Measurements from ENCODE around the gene GRAMD2A.

GRAMD2A gene

DNA sequence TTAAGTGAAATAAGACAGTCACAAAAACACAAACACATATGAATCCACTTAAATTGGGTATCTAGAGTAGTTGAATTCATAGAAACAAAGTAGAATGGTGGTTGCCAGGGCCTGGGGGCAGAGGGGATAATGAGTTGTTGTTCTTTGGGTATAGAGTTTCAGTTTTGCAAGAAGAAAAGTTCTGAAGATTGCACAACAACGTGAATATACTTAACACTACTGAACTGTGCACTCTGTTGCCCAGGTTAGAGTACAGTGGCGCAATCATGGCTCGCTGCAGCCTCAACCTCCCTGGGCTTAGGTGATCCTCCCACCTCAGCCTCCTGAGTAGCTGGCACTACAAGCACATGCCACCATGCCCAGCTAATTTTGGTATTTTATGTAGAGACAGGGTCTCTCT is 14.9 kb downstream of the GRAMD2A start:
- Histone ChIP-seq H3K27ac (no peak overlapping the region), H3K36me3 (no peaks in the 10 kb centered on the region), H3K4me3 (no peak overlapping the region), H3K27me3 (peaks cover 0 to 22% of the 10 kb centered on the region in 2 donors), H3K4me1 (peaks cover 0 to 34% (median 20%) of the 10 kb centered on the region in 4 donors), H3K9me3 (no peaks in the 10 kb centered on the region)
- TF ChIP-seq, protein P1, sequence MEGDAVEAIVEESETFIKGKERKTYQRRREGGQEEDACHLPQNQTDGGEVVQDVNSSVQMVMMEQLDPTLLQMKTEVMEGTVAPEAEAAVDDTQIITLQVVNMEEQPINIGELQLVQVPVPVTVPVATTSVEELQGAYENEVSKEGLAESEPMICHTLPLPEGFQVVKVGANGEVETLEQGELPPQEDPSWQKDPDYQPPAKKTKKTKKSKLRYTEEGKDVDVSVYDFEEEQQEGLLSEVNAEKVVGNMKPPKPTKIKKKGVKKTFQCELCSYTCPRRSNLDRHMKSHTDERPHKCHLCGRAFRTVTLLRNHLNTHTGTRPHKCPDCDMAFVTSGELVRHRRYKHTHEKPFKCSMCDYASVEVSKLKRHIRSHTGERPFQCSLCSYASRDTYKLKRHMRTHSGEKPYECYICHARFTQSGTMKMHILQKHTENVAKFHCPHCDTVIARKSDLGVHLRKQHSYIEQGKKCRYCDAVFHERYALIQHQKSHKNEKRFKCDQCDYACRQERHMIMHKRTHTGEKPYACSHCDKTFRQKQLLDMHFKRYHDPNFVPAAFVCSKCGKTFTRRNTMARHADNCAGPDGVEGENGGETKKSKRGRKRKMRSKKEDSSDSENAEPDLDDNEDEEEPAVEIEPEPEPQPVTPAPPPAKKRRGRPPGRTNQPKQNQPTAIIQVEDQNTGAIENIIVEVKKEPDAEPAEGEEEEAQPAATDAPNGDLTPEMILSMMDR (IDR thresholded peaks at IDR 0.05) = no peak
- DNase-seq = no peak
- intact Hi-C loops (cut with DNase I; ENCODE audit: low total_unique reads) = no loop called here

DNA sequence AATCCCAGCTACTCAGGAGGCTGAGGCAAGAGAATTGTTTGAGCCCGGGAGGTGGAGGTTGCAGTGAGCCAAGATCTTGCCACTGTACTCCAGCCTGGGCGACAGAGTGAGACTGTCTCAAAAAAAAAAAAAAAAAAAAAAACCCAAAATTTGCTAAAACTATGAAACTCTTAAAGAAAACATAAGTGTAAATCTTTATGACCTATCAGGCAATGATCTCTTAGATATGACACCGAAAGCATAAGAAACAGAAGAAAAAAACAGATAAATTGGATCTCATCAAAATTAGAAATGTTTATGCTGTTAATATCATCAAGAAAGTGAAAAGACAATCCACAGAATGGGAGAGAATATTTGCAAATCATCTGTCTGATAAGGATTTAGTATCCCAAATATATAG is 15.3 kb downstream of the GRAMD2A start:
- intact Hi-C loops (cut with DNase I; ENCODE audit: low total_unique reads) = no loop called here
- no peak for DNase-seq
- H3K27me3 ChIP-seq = peaks cover 0 to 24% of the 10 kb centered on the region in 2 donors
- H3K4me1 ChIP-seq = peaks cover 0 to 34% (median 20%) of the 10 kb centered on the region in 4 donors
- TF ChIP-seq, protein P1 (IDR thresholded peaks at IDR 0.05) = no peak
- no peaks in the 10 kb centered on the region for H3K9me3 ChIP-seq
- H3K36me3 ChIP-seq = no peaks in the 10 kb centered on the region
- H3K4me3 ChIP-seq = no peak overlapping the region
- no peak overlapping the region for H3K27ac ChIP-seq

GRCh38 chr15:72180761-72181324 is 16.7 kb downstream of the GRAMD2A start:
- H3K9me3 ChIP-seq = no peaks in the 10 kb centered on the region
- TF ChIP-seq, protein P1 (IDR thresholded peaks at IDR 0.05) = no peak
- H3K4me1 ChIP-seq = peaks cover 0 to 41% (median 20%) of the 10 kb centered on the region in 4 donors
- intact Hi-C loops (cut with DNase I; ENCODE audit: low total_unique reads) = no loop called here
- H3K36me3 ChIP-seq = no peaks in the 10 kb centered on the region
- H3K27ac ChIP-seq = no peak overlapping the region
- no peak overlapping the region for H3K4me3 ChIP-seq
- peaks cover 0 to 24% of the 10 kb centered on the region in 2 donors for H3K27me3 ChIP-seq
- no peak for DNase-seq

DNA sequence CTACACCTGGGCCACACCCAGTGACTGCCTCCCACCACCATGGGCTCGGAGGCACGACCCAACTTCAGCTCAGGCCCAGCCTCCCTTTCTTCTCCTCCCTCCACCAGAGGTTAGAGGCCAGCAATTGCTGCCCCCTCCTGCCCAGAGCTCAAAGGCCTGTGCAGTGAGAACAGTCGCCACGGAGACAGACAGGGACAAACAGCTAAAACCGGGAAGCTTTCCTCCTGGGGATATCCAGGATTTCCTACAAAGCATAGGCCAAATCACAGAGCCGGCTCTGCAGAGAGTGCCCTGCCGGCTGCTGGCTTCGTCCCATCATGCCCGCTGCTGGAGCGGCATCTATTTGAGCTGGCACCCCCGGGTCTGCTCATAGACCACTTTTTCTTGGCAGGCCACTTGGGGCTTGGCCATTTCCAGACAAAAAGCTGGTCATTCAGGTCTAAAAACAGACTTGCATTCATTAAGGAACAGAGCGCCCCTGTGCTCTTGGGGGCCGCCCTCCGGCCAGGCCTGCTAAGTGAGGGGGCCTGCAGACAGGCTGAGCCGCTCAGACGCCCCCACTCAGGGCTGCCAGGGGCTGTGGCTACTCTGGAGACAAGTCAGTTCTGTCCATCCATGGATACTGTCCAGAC is 17.5 kb downstream of the GRAMD2A start:
- peaks cover 0 to 45% (median 20%) of the 10 kb centered on the region in 4 donors for H3K4me1 ChIP-seq
- no peak for DNase-seq
- TF ChIP-seq, protein P1 (IDR thresholded peaks at IDR 0.05) = no peak

DNA sequence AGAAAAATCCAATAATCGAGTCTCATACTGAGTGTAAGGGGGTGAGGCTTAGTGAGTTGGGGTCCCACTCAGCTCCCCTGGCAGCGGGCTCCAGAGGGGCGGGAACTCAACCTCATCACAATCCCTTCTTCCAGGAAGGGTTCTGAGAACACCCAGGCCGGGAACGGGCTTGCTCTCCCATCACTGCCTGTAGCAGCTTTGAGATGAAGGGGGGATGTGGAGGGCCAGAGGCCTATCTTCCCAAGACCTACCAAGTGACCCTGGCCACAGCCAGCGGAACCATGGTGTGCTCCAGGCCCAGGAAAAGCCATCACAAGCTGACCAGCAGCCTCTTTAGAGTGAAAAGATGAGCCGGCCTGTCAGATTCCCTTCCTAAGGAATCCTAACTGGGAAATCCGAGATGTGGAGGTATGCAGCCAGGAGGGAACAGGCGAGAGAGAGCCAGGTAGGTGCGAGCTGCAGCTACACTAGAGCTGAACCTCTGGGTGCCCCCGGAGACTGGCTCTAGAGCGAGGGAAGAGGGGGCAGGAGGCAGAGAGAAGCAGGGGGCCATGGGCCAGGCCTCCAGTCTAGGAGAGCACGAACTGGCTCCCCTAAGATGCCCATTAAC is 18.5 kb downstream of the GRAMD2A start:
- H3K36me3 ChIP-seq = no peaks in the 10 kb centered on the region
- H3K4me1 ChIP-seq = peaks cover 0 to 38% (median 16%) of the 10 kb centered on the region in 4 donors
- TF ChIP-seq, protein P1 (IDR thresholded peaks at IDR 0.05) = no peak
- no peaks in the 10 kb centered on the region for H3K9me3 ChIP-seq
- H3K27ac ChIP-seq = no peak overlapping the region
- intact Hi-C loops (cut with DNase I; ENCODE audit: low total_unique reads) = no loop called here
- peaks cover 0 to 24% of the 10 kb centered on the region in 2 donors for H3K27me3 ChIP-seq
- H3K4me3 ChIP-seq = no peak overlapping the region
- no peak for DNase-seq

More for the DNA sequence above, 17.5 kb downstream of the GRAMD2A start:
- Histone ChIP-seq H3K27me3 (peaks cover 0 to 24% of the 10 kb centered on the region in 2 donors), H3K36me3 (no peaks in the 10 kb centered on the region), H3K27ac (no peak overlapping the region), H3K9me3 (no peaks in the 10 kb centered on the region), H3K4me3 (no peak overlapping the region)
- intact Hi-C loops (cut with DNase I; ENCODE audit: low total_unique reads) = no loop called here

Measured in tibial artery (tissue), 4 donors.